Measurements from ENCODE around the gene SPDYE6.

GRCh38 chr7:102320601-102321350, 35.5 kb downstream of the SPDYE6 start:
- no peak for TF ChIP-seq CTCF (IDR thresholded peaks at IDR 0.05; ENCODE audit: low read length)
- no peak for TF ChIP-seq EZH2 (optimal IDR thresholded peaks at IDR 0.05; ENCODE audit: low read depth, low read length)

Data from MM.1S (cell line).